ENCODE results near the gene KDM4C. TPM values are rescaled to one million over a fixed set of nuclear protein-coding genes. Genes with fewer than 3 reads are reported as not detected.

KDM4C gene
- total and polyA plus RNA-seq, 2 of the 13 experiments (the other 11 are each of a cell fraction or from before 2014, with no cell fraction given): 19.4 to 23.6 TPM

GRCh38 chr9:7088611-7089010 lies 330.8 kb downstream of the KDM4C start (continued):
- no peak for TF ChIP-seq ZNF18 (CRISPR knock-in tag; IDR thresholded peaks at IDR 0.05; ENCODE audit: insufficient replicate concordance)
- no peak for TF ChIP-seq ZNF251 (CRISPR knock-in tag; IDR thresholded peaks at IDR 0.05)

- intact Hi-C loops (cut with micrococcal nuclease; ENCODE audit: unreplicated experiment) (no loop called here), in situ Hi-C loops (cut with HindIII; ENCODE audit: extremely low pct_ligation_motif_present, low pct_unique_long_range_greater_than_20kb) (loop anchor here (10.0 kb wide), 1 partner anchor 65 kb away; no protein-coding TSS in a partner anchor)
- ATAC-seq (no peak), FAIRE-seq (no peak), DNase-seq (ENCODE audit: low spot score) (no peak)
- Histone ChIP-seq H3K4me1 (ENCODE audit: insufficient read depth, low read length) (no peaks in the 10 kb centered on the region), H3K4me3 (replicated peaks in 1 of 3; ENCODE audit: insufficient read depth in 1 of 3, low read depth in 2 of 3, low read length in 3 of 3) (no peak overlapping the region), H3K79me2 (ENCODE audit: insufficient read depth, low read length) (no peaks in the 10 kb centered on the region), H3K27me3 (ENCODE audit: control insufficient read depth in 1 of 2, insufficient read depth in 2 of 2, low read length in 2 of 2) (no peaks in the 10 kb centered on the region), H3K27ac (ENCODE audit: extremely low read length, insufficient read depth, low read length) (no peak overlapping the region), H3K9ac (ENCODE audit: insufficient read depth, low read depth, low read length) (no peak overlapping the region), H2AFZ (ENCODE audit: low read length) (no peak overlapping the region), H3K4me2 (ENCODE audit: low read depth, low read length) (no peak overlapping the region), H3K36me3 (replicated peaks in 1 of 2; ENCODE audit: control insufficient read depth in 1 of 2, insufficient read depth in 2 of 2, low read length in 2 of 2) (peaks cover 6 to 8% of the 10 kb centered on the region in 2 experiments; a peak in 4 of 5 replicates), H3K9me3 (ENCODE audit: low read length) (no peaks in the 10 kb centered on the region), H4K20me1 (ENCODE audit: insufficient read depth, low read length) (no peaks in the 10 kb centered on the region)
- CTCF ChIA-PET (ENCODE audit: low intra/inter-chr PET ratio, low total read pairs): no interaction called here
- 97% methylated on average over 5 of the region's 5 CpGs for WGBS (ENCODE audit: low lambda C conversion rate)
- POLR2A ChIA-PET: no interaction called here
- no TSS peak for BruUV-seq (replicated peaks)
- TF ChIP-seq ATRX (CRISPR knock-in tag; IDR thresholded peaks at IDR 0.05; ENCODE audit: borderline replicate concordance): no peak
- no peak for TF ChIP-seq ZNF101 (CRISPR knock-in tag; IDR thresholded peaks at IDR 0.05; ENCODE audit: borderline replicate concordance, low read depth)
- no peak for TF ChIP-seq SIN3B (IDR thresholded peaks at IDR 0.05; ENCODE audit: low read length)
- no peak for TF ChIP-seq HOXA7 (CRISPR knock-in tag; IDR thresholded peaks at IDR 0.05)
- no peak for TF ChIP-seq SSRP1 (CRISPR knock-in tag; IDR thresholded peaks at IDR 0.05)
- TF ChIP-seq FOXP1 (IDR thresholded peaks at IDR 0.05): no peak
- no peak for TF ChIP-seq FOXP1 (CRISPR knock-in tag; IDR thresholded peaks at IDR 0.05)
- no peak for TF ChIP-seq ZNF354B (CRISPR knock-in tag; IDR thresholded peaks at IDR 0.05)
- TF ChIP-seq ZNF501 (CRISPR knock-in tag; IDR thresholded peaks at IDR 0.05): no peak
- TF ChIP-seq FOXK1 (CRISPR knock-in tag; IDR thresholded peaks at IDR 0.05; ENCODE audit: borderline replicate concordance, low read depth): no peak
- TF ChIP-seq ZNF136 (CRISPR knock-in tag; IDR thresholded peaks at IDR 0.05; ENCODE audit: low read depth): no peak
- TF ChIP-seq ZSCAN20 (CRISPR knock-in tag; IDR thresholded peaks at IDR 0.05; ENCODE audit: borderline replicate concordance): no peak
- no peak for TF ChIP-seq BRCA1 (CRISPR knock-in tag; IDR thresholded peaks at IDR 0.05)
Measured at GRCh38 chr9:7089406-7090193, 331.8 kb downstream of the KDM4C start.
